NT2/D1 (cell line): ENCODE measurements around the gene DSCAM.

Experiments used
- YY1 ChIP-seq: IDR thresholded peaks from 2 replicates; pipeline ENCODE4 v1.6.1; 2011; ENCODE audit not compliant: insufficient read length, insufficient read depth
- ZNF274 ChIP-seq: IDR thresholded peaks from 2 replicates; pipeline ENCODE4 v1.6.1; 2011; ENCODE audit warnings: mild to moderate bottlenecking, low read depth, low read length

- TF ChIP-seq ZNF274 = no peak
- TF ChIP-seq YY1 = no peak
Observed at GRCh38 chr21:40208948-40209345, 638.0 kb downstream of the DSCAM start.
